Mucosa of gallbladder (tissue), 1 donor: ENCODE measurements around the gene ANKRD1. TPM values are rescaled to one million over a fixed set of nuclear protein-coding genes. Genes with fewer than 3 reads are reported as not detected.
A peak's percentile ranks its signal among the peaks of the same experiment; 100 is the strongest.
"Not testable (repeated sequence)": the region's sequence is repeated elsewhere in the genome, so short reads cannot be mapped to it uniquely, and the experiment has no call there.

Experiments used
- DNase-seq: peaks from one replicate; pipeline ENCODE4 v3.0.0-alpha.2; 2020; ENCODE audit warnings: low spot score
- total RNA-seq: library from RNA; stranded (reverse); gene quantifications from one replicate; pipeline ENCODE4 v1.2.1, GENCODE V29; 2021
- donor health status: DM: no; HTN: no; CAD: no.

ANKRD1 gene
- total RNA-seq, 1 donor from 2014 or later, result 0.09 TPM

DNA sequence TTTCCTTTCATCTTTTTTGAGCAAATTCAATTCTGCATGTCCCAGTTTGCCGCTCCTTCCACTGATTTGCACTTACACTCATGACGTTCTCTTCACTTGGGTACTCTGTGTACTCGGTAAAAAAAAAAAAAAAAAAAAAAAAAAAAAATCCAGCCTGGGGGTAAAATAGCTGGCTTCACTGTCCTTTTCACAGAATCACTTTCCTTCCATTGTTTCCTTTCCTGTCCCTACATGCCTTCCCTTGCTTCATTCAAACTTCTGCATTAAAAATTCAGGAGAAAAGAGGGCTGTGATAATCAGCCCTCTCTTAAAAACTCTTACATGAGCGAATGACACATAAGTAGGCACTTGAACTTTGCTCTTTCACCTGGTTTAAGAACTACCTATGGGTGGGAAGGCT, 8.7 kb downstream of the ANKRD1 start:
- DNase-seq, result no peak

DNA sequence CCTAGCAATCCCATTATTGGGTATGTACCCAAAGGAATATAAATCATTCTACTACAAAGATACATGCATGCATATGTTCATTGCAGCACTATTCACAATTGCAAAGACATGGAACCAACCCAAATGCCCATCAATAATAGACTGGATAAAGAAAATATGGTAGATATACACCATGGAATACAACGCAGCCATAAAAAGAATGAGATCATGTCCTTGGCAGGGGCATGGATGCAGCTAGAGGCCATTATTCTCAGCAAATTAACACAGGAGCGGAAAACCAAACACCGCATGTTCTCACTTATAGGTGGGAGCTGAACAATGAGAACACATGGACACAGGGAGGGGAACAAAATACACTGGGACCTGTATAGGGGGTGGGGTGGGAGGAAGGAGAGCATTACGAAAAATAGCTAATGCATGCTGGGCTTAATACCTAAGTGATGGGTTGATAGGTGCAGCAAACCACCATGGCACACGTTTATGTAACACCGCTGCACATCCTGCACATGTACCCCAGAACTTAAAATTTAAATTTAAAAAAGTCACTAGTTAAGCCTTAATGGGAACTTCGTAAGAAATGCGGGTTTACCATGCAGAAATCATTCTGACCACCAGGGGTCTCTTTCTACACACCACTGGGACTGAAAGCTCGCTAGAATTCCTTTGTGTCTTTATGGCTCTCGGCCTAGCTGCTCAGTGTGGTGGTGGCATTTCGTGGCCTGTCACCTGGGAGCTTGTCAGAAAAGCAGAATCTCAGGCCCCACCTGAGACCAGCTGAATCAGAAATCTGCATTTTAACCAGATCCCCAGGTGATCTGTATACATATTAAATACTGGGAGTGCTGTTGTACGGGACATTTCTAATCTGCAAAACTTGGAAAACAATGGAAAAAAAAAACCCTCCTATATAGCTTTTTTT, 9.5 kb downstream of the ANKRD1 start:
- DNase-seq, result peak; percentile 73

DNA sequence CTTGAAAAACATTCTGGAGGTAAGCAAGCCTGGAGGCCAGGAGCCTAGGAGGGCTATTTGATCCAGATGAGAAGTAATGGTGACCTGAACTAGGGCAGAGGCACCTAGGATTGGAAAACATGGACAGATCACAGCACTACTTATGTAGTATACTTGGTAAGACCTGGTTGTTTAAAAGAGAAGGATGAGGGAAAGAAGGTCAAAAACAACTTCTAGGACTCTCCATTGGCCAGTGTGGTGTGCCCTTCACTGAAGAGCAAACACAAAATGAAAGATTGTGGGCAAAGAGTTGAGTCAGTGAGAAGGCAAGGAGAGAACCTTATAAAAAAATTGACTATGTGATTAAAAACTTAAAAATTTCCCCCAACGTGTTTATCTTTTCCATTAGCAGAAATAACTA, 14.3 kb downstream of the ANKRD1 start:
- DNase-seq, result no peak

DNA sequence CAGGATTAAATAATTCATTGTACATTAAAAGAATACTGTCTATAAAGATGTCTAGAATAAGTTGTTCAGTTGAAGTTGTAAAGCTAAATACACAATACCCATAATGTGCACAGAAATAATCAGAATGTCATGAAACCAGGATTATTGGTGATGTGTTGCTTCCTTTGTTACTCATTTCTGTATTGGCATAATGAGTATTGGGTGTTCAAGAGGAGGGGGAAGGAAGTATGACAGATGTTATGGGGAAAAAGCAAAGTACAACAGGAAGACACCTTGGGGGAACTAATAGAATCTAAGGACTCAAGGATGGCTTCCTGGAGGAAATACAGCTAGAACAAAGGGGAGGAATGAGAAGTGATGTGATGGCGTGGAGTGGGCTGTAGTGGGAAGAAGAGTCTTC, 15.0 kb downstream of the ANKRD1 start:
- DNase-seq, result no peak

DNA sequence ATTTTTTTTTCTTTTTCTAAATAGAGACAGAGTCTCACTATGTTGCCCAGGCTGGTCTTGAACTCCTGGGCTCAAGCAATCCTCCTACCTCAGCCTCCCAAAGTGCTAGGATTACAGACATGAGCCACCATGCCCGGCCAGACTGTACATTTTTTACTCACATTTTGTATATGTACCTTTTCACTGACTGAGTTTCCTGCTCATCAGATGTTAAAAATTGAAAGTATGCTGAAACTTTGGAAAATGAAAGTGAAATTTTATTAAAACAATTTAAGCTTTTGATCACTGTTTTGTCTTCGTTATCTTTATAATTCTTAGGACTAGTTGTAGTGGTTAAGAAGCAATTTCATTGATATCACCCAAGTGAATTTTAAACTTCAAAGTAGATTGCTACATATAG, 24.0 kb downstream of the ANKRD1 start:
- not testable (repeated sequence) for DNase-seq

DNA sequence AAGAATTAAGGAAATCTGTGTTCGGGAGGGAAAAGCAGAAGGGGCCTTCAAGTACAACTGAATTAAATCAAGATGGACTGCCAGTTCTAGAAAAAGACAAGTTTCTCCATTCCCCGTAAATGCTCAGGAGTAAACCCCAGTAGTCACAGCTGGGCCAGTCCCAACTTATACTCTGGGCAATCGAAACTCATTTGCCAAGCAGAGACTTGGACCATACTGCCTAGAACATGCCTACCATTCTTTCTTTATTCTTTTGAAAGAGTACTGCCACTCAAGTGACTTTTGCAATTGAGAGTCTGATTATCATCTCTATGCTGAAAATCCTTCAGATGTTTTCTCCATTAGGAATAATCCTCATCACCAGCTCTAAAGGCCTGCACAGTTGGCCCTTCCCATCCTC, 27.7 kb downstream of the ANKRD1 start:
- DNase-seq, result no peak

DNA sequence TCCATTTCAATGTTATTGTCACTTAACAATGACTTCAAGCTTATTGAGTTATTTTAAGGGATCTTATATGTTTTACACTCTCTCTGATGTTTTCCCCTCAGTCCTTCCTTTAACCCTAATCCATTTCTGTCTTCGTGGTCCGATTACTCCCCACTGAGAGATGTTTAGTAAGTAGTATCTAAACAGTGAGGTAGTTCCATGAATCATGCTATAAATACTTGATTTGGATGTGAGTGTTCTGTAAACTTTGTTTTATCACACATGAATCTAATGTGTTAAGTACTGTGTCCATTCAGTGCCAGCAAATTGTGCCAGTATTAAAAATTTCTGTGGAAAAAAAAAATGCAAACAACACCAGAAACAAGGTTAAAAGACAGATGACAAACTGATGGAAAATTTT, 30.5 kb downstream of the ANKRD1 start:
- DNase-seq, result no peak

- no peak for DNase-seq
These were observed 31.3 kb downstream of the ANKRD1 start for GRCh38 chr10:90889636-90890035.

GRCh38 chr10:90888387-90888786, 32.5 kb downstream of the ANKRD1 start:
- DNase-seq, result no peak

GRCh38 chr10:90887555-90887954, 33.3 kb downstream of the ANKRD1 start:
- DNase-seq, result no peak

DNA sequence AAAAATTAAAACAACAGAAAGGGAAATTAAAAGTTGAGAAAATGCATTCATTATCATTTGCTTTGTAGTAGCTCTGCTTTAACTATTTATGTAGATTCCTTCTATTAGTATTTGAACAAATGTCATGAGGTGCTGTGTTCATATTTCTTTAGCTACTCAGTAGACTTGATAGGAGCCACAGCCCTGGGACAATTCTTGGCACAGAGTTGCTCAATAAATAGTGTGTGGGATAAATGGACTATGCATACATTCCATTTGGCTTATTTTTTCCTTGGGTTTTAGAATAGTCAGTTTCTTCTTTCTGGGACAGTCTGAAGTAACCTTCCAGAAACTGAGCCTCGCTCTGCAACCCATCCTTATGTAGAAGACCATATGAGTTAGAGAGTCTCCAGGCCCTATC, 35.7 kb downstream of the ANKRD1 start:
- no peak for DNase-seq

GRCh38 chr10:90884431-90884830, 36.5 kb downstream of the ANKRD1 start:
- DNase-seq, result no peak

GRCh38 chr10:90880059-90880719, 40.7 kb downstream of the ANKRD1 start:
- DNase-seq, result not testable (repeated sequence)

DNA sequence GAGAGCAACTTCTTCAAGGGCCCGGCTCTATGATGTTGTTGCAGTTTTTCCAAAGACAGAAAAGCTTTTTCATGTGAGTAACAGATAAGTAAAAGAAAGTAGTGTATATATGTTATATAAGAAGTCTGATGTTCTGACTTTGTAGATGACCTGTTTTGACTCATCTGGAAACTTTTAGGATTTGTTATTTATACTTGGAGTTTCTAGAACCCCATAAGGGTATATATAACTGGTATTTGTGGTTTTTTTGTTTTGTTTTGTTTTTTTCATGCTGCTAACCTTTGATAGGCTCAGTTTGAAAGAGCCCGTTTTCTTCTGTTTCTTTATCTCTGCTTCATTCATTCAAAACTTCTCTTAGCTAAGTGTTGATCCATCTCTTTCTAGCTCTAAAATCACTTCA, 41.8 kb downstream of the ANKRD1 start:
- no peak for DNase-seq

DNA sequence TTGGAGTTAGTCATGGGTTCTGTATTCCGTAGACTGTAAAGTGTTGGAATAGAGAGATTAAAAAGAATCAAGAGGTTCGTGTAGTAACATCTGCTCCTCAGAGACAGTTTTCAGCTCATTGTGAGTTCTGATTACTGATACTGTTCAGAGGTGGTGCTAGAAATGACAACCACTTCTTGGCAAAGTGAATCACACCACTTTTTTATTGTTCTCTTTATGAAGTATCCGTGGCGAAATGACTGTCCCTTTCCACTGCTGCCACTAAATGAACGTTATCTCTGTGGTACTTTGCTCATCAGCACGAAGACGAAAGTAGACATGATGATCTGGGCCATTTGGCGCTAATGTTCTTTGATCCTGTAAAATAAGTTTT, 48.3 kb downstream of the ANKRD1 start:
- DNase-seq, result no peak

- peak; percentile 87 for DNase-seq
These were observed 48.9 kb downstream of the ANKRD1 start, which contains the start of gene RPP30 for GRCh38 chr10:90871766-90872647. TSS of gene RPP30 (plus strand) at chr10:90871974. CDS start at chr10:90871987, 13 bp downstream.

GRCh38 chr10:90871279-90871765, 49.6 kb downstream of the ANKRD1 start:
- DNase-seq, result peak; percentile 42

GRCh38 chr10:90866050-90866598, 54.8 kb downstream of the ANKRD1 start:
- DNase-seq, result no peak

GRCh38 chr10:90865401-90865800, 55.5 kb downstream of the ANKRD1 start:
- DNase-seq, result no peak

- DNase-seq, result no peak
These were observed 57.9 kb downstream of the ANKRD1 start for GRCh38 chr10:90862908-90863514.
